ENCODE results near the gene DPEP3.
A peak's percentile ranks its signal among the peaks of the same experiment; 100 is the strongest.

Gene DPEP3

DNA sequence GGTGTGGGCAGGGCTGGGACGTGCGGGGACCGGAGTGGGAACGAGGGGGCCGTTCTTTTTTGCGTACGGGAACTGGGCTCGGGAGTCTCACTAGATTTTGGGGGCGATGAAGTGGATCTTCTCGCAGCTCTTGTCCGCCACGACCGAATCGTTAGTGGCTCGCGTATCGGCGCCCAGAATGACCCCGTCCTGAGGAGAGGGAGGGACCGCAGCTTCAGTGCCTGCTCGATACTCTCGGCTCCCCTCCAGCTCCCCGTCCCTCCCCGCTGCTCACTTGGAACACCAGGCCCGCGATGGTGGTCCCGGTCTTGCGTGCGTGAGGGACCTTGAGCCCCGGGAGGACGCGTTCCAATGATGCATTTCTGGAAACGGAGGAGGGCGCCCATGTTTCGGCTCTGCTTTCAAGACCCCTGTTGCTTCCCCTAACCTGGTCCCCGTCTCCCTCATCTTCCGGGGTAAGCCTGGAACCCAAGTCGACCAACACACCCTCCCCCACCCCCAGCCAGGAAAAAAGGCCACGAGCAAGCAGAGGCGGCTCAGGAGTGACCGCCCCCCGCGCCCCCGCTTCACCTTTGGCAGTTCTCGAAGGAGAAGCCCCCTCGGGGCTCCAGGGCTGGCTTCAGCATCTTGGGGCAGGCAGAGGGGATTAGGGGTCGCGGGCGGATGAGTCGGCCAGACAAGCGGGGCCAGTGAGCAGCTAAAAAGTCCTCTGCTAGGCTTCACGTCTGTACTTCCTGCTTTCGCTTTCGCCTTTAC, 44.0 kb downstream of the DPEP3 start, which contains the start of gene PSMB10:
Gene PSMB10, minus strand, starts transcription at position 727 of the 756 bp plus-strand sequence. Its CDS starts 101 bp downstream, at position 626.
- no peak for TF ChIP-seq JUND (IDR thresholded peaks at IDR 0.05; ENCODE audit: low read depth)
- peak; percentile 45 to 46 for DNase-seq (ENCODE audit: low read depth in 1 of 2, low spot score in 1 of 2)
- in situ Hi-C loops (cut with HindIII; ENCODE audit: low pct_unique_long_range_greater_than_20kb, low sequenced_read_pairs), result no loop called here

- in situ Hi-C loops (cut with HindIII; ENCODE audit: low pct_unique_long_range_greater_than_20kb, low sequenced_read_pairs), result no loop called here
These were observed 44.7 kb downstream of the DPEP3 start for GRCh38 chr16:67935402-67936123.

DNA sequence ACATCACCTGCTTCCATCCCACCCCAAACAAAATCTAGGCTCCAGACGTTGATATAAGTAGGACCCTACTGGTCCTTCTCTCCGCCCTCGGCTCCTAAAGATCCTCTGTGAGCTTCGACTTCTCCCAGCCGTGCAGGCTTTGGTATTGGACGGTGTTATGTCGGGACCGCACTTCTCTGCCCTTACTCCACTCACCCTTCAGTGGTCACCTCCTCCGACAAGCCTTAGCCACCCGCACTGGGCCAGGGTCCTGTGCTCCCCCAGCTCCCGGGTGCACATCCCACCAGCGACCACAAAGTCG, 45.2 kb downstream of the DPEP3 start:
- no peak for DNase-seq (ENCODE audit: low read depth in 1 of 2, low spot score in 1 of 2)
- in situ Hi-C loops (cut with HindIII; ENCODE audit: low pct_unique_long_range_greater_than_20kb, low sequenced_read_pairs), result no loop called here
- no peak for TF ChIP-seq JUND (IDR thresholded peaks at IDR 0.05; ENCODE audit: low read depth)

More at GRCh38 chr16:67935402-67936123, 44.7 kb downstream of the DPEP3 start:
- peak; percentile 98 to 99 for DNase-seq (ENCODE audit: low read depth in 1 of 2, low spot score in 1 of 2)
- no peak for TF ChIP-seq JUND (IDR thresholded peaks at IDR 0.05; ENCODE audit: low read depth)

GRCh38 chr16:67934306-67935100, 45.8 kb downstream of the DPEP3 start:
- DNase-seq (ENCODE audit: low read depth in 1 of 2, low spot score in 1 of 2), result no peak
- no peak for TF ChIP-seq JUND (IDR thresholded peaks at IDR 0.05; ENCODE audit: low read depth)
- in situ Hi-C loops (cut with HindIII; ENCODE audit: low pct_unique_long_range_greater_than_20kb, low sequenced_read_pairs), result no loop called here

GRCh38 chr16:67933805-67934204, 46.5 kb downstream of the DPEP3 start:
- no peak for DNase-seq (ENCODE audit: low read depth in 1 of 2, low spot score in 1 of 2)
- in situ Hi-C loops (cut with HindIII; ENCODE audit: low pct_unique_long_range_greater_than_20kb, low sequenced_read_pairs), result no loop called here
- TF ChIP-seq JUND (IDR thresholded peaks at IDR 0.05; ENCODE audit: low read depth), result no peak

DNA sequence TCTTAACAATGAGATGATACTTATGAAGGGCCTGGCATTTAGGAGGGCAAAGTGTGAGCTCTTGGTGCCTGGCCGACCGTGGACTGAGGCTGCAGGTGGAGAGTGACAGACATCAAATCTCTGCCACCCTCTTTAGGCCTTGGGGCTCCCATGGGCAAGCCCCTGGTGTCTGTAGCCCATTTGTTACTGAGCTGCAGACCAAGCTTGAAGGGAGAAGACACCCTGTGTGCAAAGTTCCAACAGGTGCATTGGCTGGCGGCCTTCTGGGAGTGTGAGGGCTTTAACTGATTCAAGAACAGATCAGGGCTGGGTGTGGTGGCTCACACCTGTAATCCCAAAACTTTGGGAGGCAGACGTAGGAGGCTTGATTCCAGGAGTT, 47.8 kb downstream of the DPEP3 start:
- in situ Hi-C loops (cut with HindIII; ENCODE audit: low pct_unique_long_range_greater_than_20kb, low sequenced_read_pairs), result no loop called here
- TF ChIP-seq JUND (IDR thresholded peaks at IDR 0.05; ENCODE audit: low read depth), result no peak
- DNase-seq (ENCODE audit: low read depth in 1 of 2, low spot score in 1 of 2), result no peak

DNA sequence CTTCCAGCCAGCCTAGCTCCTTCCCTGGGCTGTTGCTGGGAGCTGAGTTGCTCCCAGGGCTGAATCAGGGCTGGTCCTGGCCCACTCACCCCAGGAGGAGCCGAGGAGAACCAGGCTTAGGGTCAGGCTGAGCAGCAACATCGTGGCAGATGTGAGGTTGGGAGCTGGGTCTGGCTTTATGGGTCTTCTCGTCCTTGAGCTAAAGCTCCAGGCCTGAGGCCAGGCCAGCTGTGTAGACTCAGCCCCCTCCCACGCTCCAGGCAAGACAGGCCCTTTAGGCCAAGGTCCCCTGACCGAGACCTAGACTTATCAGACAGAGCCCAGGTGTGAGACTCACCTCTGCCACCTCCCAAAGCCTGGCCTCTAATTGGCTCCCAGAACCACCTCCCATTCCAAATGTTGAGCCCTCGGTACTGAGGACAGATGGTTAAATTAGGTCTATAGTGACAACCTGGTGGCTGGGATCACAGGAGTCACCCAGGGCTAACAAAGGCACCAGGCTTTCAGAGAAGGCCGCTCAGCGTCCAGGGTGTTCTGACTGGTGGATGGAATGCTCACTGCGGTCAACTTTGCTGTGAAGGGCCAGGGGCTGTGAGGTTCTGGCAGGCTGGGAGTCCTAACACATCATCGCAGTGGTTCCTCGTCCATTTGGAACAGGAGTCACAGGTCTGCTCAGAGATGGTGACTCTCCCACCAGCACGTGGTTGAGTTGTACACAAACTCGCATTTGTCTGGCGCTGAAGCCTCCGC, 48.4 kb downstream of the DPEP3 start, which contains the start of gene CTRL:
Gene CTRL, minus strand, starts transcription at position 151 of the 750 bp plus-strand sequence. Its CDS starts 10 bp downstream, at position 141.
- in situ Hi-C loops (cut with HindIII; ENCODE audit: low pct_unique_long_range_greater_than_20kb, low sequenced_read_pairs), result no loop called here
- TF ChIP-seq JUND (IDR thresholded peaks at IDR 0.05; ENCODE audit: low read depth), result no peak
- no peak for DNase-seq (ENCODE audit: low read depth in 1 of 2, low spot score in 1 of 2)

DNA sequence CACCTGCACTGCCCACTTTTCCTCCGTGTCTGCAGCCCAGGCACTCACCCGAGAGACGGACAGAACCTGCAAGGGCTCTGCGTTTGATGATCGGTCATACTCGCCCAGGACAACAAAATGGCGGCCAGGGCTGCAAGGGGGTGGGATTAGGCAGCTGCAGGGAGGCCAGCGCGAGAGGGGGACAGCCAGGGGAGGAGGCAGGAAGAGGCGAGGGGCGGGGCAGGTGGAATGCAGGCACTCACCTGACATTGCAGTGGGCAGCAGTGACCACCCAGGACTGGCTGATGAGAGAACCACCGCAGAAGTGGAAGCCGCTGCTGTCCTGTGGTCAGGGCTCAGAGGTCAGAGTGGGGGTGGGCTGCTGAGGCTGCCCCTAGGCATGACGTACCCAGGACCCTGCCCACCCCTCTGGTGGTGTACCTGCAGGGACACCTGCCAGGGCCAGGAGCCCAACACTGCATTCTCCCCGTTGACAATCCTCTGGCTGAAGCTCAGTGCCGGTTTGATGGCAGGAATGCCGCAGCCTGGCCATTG, 49.6 kb downstream of the DPEP3 start:
- no peak for TF ChIP-seq JUND (IDR thresholded peaks at IDR 0.05; ENCODE audit: low read depth)
- in situ Hi-C loops (cut with HindIII; ENCODE audit: low pct_unique_long_range_greater_than_20kb, low sequenced_read_pairs), result no loop called here
- DNase-seq (ENCODE audit: low read depth in 1 of 2, low spot score in 1 of 2), result no peak

- no peak for TF ChIP-seq JUND (IDR thresholded peaks at IDR 0.05; ENCODE audit: low read depth)
- in situ Hi-C loops (cut with HindIII; ENCODE audit: low pct_unique_long_range_greater_than_20kb, low sequenced_read_pairs), result no loop called here
- no peak for DNase-seq (ENCODE audit: low read depth in 1 of 2, low spot score in 1 of 2)
These were observed 50.1 kb downstream of the DPEP3 start for GRCh38 chr16:67930191-67930590.

DNA sequence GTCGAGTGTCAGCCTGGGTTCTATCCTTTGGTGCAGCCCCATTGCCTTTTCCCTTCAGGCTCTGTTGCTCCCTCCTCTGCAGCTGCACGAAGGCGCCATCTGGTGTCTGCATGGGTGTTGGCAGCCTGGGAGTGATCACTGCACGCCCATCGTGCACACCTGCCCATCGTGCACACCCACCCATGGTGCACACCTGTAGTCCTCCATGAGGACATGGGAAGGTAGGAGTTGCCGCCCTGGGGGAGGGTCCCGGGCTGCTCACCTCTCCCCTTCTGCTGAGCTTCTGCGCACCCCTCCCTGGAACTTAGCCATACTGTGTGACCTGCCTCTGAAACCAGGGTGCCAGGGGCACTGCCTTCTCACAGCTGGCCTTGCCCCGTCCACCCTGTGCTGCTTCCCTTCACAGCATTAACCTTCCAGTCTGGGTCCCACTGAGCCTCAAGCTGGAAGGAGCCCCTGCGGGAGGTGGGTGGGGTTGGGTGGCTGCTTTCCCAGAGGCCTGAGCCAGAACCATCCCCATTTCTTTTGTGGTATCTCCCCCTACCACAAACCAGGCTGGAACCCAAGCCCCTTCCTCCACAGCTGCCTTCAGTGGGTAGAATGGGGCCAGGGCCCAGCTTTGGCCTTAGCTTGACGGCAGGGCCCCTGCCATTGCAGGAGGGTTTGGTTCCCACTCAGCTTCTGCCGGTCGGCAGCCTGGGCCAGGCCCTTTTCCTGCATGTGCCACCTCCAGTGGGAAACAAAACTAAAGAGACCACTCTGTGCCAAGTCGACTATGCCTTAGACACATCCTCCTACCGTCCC, 51.5 kb downstream of the DPEP3 start:
- no peak for TF ChIP-seq JUND (IDR thresholded peaks at IDR 0.05; ENCODE audit: low read depth)
- DNase-seq (ENCODE audit: low read depth in 1 of 2, low spot score in 1 of 2), result peak; percentile 79 to 88
- in situ Hi-C loops (cut with HindIII; ENCODE audit: low pct_unique_long_range_greater_than_20kb, low sequenced_read_pairs), result no loop called here

GRCh38 chr16:67928147-67928546, 52.2 kb downstream of the DPEP3 start:
- TF ChIP-seq JUND (IDR thresholded peaks at IDR 0.05; ENCODE audit: low read depth), result no peak
- no peak for DNase-seq (ENCODE audit: low read depth in 1 of 2, low spot score in 1 of 2)
- in situ Hi-C loops (cut with HindIII; ENCODE audit: low pct_unique_long_range_greater_than_20kb, low sequenced_read_pairs), result no loop called here

Data from T47D (cell line).